Gastrocnemius medialis (tissue), 4 donors: Measurements from ENCODE around the gene LDLRAD3.

Source experiments
- POLR2A ChIP-seq, 2 donors: fragments of 450-650 bp; IDR thresholded peaks; one replicate each; pipeline ENCODE4 v1.6.1; 2017; ENCODE audit warnings: antibody characterized with exemption in 2 of 2, mild to moderate bottlenecking in 2 of 2, moderate library complexity in 2 of 2
- TF ChIP-seq, protein P1 (sequence below), 5 experiments: fragments of 450-650 bp in 3 of 5; fragments of 200-600 bp in 2 of 5; sonication (generic) in 2 of 5; IDR thresholded peaks in 4 of 5; conservative IDR thresholded peaks in 1 of 5; 1 replicate in 4 of 5; 2 replicates in 1 of 5; pipeline ENCODE4 v1.5.1; 2016 to 2019; ENCODE audit warnings: antibody characterized with exemption in 5 of 5, mild to moderate bottlenecking in 3 of 5, moderate library complexity in 3 of 5

DNA sequence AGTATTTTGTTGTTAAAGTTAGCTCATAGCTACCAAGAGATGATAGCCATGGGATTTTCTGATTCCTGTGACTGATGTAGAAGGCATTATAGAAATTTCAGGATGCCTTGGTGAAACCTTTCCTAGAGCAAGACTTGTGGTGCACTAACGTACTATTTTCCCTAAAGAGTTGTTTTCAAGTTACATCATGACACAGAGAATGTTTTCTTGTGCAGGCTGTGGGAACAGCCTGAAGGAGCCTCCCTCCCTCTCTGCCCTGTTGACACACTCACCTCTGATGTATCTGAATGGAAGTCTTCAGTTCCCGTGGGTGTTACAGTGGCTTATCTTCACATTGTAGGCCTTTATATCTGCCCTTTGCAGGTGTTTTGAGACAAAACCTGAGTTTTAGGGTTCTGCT is 121.6 kb downstream of the LDLRAD3 start:
- TF ChIP-seq, protein P1, sequence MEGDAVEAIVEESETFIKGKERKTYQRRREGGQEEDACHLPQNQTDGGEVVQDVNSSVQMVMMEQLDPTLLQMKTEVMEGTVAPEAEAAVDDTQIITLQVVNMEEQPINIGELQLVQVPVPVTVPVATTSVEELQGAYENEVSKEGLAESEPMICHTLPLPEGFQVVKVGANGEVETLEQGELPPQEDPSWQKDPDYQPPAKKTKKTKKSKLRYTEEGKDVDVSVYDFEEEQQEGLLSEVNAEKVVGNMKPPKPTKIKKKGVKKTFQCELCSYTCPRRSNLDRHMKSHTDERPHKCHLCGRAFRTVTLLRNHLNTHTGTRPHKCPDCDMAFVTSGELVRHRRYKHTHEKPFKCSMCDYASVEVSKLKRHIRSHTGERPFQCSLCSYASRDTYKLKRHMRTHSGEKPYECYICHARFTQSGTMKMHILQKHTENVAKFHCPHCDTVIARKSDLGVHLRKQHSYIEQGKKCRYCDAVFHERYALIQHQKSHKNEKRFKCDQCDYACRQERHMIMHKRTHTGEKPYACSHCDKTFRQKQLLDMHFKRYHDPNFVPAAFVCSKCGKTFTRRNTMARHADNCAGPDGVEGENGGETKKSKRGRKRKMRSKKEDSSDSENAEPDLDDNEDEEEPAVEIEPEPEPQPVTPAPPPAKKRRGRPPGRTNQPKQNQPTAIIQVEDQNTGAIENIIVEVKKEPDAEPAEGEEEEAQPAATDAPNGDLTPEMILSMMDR (IDR thresholded peaks at IDR 0.05 in 4 of 5, conservative IDR thresholded peaks at IDR 0.05 in 1 of 5), result no peak
- no peak for TF ChIP-seq POLR2A (IDR thresholded peaks at IDR 0.05)
